Measurements from ENCODE around the gene NANOS2. TPM values are rescaled to one million over a fixed set of nuclear protein-coding genes. Genes with fewer than 3 reads are reported as not detected.
A peak's percentile ranks its signal among the peaks of the same experiment; 100 is the strongest.

The NANOS2 gene
- total and polyA plus RNA-seq, 2 of the 13 experiments (the other 11 are each of a cell fraction or from before 2014, with no cell fraction given): not detected

DNA sequence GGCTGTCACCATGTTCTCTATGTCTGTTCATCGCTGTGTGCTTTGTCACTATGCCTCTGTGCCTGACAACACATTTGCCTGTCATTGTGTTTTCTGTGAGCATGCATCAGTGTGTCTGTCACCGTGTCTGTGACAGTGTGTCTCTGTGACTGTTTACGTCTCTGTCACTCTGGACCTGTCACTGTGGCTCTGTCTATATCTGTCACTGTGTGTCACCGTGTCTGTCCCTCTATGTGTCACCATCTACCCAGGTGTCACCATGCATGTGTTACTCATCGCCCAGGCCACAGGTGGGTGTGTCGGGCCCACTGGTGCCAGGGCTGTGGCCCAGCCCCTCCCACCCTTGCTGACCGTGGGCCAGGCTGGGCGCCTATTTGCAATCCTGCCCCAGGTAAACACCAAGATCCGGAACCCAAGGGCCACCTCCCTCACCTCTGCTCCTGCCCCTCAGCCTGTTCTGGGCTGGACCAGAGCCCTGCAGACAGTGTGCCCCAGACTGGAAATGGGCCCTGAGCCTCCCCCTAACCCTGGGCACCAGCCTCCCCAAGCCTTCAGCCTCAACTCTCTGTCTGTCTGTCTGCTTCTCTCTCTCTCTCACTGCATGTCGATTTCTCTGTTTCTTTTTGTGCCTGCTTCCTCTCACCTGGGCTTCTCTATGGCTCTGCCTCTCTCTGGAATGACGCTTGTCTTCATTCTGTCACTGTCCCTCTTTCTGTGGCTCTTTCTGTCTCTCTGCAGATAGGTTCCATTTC is 36.4 kb downstream of the NANOS2 start (continued):
- TF ChIP-seq ZFX (CRISPR knock-in tag; IDR thresholded peaks at IDR 0.05; ENCODE audit: low read depth) (peak; percentile 59; the same call in 1 of the 2 replicates), ARNT2 (CRISPR knock-in tag; IDR thresholded peaks at IDR 0.05; ENCODE audit: low read depth) (no peak), HNRNPL (IDR thresholded peaks at IDR 0.05; ENCODE audit: low read depth, low read length) (peak; percentile 98), TGIF2 (CRISPR knock-in tag; IDR thresholded peaks at IDR 0.05) (peak; percentile 96; the same call in 1 of the 2 replicates), ZMYM3 (CRISPR knock-in tag; IDR thresholded peaks at IDR 0.05) (peak; percentile 42), ETV5 (CRISPR knock-in tag; IDR thresholded peaks at IDR 0.05; ENCODE audit: borderline replicate concordance) (peak; percentile 85), ZNF709 (CRISPR knock-in tag; IDR thresholded peaks at IDR 0.05) (no peak)
- TF ChIP-seq, protein P1, sequence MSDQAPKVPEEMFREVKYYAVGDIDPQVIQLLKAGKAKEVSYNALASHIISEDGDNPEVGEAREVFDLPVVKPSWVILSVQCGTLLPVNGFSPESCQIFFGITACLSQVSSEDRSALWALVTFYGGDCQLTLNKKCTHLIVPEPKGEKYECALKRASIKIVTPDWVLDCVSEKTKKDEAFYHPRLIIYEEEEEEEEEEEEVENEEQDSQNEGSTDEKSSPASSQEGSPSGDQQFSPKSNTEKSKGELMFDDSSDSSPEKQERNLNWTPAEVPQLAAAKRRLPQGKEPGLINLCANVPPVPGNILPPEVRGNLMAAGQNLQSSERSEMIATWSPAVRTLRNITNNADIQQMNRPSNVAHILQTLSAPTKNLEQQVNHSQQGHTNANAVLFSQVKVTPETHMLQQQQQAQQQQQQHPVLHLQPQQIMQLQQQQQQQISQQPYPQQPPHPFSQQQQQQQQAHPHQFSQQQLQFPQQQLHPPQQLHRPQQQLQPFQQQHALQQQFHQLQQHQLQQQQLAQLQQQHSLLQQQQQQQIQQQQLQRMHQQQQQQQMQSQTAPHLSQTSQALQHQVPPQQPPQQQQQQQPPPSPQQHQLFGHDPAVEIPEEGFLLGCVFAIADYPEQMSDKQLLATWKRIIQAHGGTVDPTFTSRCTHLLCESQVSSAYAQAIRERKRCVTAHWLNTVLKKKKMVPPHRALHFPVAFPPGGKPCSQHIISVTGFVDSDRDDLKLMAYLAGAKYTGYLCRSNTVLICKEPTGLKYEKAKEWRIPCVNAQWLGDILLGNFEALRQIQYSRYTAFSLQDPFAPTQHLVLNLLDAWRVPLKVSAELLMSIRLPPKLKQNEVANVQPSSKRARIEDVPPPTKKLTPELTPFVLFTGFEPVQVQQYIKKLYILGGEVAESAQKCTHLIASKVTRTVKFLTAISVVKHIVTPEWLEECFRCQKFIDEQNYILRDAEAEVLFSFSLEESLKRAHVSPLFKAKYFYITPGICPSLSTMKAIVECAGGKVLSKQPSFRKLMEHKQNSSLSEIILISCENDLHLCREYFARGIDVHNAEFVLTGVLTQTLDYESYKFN (CRISPR knock-in tag; conservative IDR thresholded peaks at IDR 0.05): peak; percentile 66
- TF ChIP-seq, protein P2, sequence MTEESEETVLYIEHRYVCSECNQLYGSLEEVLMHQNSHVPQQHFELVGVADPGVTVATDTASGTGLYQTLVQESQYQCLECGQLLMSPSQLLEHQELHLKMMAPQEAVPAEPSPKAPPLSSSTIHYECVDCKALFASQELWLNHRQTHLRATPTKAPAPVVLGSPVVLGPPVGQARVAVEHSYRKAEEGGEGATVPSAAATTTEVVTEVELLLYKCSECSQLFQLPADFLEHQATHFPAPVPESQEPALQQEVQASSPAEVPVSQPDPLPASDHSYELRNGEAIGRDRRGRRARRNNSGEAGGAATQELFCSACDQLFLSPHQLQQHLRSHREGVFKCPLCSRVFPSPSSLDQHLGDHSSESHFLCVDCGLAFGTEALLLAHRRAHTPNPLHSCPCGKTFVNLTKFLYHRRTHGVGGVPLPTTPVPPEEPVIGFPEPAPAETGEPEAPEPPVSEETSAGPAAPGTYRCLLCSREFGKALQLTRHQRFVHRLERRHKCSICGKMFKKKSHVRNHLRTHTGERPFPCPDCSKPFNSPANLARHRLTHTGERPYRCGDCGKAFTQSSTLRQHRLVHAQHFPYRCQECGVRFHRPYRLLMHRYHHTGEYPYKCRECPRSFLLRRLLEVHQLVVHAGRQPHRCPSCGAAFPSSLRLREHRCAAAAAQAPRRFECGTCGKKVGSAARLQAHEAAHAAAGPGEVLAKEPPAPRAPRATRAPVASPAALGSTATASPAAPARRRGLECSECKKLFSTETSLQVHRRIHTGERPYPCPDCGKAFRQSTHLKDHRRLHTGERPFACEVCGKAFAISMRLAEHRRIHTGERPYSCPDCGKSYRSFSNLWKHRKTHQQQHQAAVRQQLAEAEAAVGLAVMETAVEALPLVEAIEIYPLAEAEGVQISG (CRISPR knock-in tag; IDR thresholded peaks at IDR 0.05): peak; percentile 68
- TF ChIP-seq, protein P3, sequence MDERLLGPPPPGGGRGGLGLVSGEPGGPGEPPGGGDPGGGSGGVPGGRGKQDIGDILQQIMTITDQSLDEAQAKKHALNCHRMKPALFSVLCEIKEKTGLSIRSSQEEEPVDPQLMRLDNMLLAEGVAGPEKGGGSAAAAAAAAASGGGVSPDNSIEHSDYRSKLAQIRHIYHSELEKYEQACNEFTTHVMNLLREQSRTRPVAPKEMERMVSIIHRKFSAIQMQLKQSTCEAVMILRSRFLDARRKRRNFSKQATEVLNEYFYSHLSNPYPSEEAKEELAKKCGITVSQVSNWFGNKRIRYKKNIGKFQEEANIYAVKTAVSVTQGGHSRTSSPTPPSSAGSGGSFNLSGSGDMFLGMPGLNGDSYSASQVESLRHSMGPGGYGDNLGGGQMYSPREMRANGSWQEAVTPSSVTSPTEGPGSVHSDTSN (CRISPR knock-in tag; IDR thresholded peaks at IDR 0.05): no peak
- TF ChIP-seq, protein P4, sequence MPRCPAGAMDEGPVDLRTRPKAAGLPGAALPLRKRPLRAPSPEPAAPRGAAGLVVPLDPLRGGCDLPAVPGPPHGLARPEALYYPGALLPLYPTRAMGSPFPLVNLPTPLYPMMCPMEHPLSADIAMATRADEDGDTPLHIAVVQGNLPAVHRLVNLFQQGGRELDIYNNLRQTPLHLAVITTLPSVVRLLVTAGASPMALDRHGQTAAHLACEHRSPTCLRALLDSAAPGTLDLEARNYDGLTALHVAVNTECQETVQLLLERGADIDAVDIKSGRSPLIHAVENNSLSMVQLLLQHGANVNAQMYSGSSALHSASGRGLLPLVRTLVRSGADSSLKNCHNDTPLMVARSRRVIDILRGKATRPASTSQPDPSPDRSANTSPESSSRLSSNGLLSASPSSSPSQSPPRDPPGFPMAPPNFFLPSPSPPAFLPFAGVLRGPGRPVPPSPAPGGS (CRISPR knock-in tag; IDR thresholded peaks at IDR 0.05): no peak
- TF ChIP-seq, protein P5, sequence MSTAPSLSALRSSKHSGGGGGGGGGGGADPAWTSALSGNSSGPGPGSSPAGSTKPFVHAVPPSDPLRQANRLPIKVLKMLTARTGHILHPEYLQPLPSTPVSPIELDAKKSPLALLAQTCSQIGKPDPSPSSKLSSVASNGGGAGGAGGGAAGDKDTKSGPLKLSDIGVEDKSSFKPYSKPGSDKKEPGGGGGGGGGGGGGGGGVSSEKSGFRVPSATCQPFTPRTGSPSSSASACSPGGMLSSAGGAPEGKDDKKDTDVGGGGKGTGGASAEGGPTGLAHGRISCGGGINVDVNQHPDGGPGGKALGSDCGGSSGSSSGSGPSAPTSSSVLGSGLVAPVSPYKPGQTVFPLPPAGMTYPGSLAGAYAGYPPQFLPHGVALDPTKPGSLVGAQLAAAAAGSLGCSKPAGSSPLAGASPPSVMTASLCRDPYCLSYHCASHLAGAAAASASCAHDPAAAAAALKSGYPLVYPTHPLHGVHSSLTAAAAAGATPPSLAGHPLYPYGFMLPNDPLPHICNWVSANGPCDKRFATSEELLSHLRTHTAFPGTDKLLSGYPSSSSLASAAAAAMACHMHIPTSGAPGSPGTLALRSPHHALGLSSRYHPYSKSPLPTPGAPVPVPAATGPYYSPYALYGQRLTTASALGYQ (CRISPR knock-in tag; IDR thresholded peaks at IDR 0.05): no peak
- TF ChIP-seq, protein P6, sequence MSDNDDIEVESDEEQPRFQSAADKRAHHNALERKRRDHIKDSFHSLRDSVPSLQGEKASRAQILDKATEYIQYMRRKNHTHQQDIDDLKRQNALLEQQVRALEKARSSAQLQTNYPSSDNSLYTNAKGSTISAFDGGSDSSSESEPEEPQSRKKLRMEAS (IDR thresholded peaks at IDR 0.05): peak; percentile 58

Data from HepG2 (cell line).